Measurements from ENCODE around the gene METTL22. TPM values are rescaled to one million over a fixed set of nuclear protein-coding genes. Genes with fewer than 3 reads are reported as not detected.

Gene METTL22
- total RNA-seq, 1 experiment from 2014 or later, result 39.8 TPM

GRCh38 chr16:8668113-8668512 lies 46.6 kb downstream of the METTL22 start:
- no TSS peak for BruUV-seq (replicated peaks)
- no peak for DNase-seq
- H3K9me3 ChIP-seq, result no peaks in the 10 kb centered on the region
- ChIA-PET POLR2A (no interaction called here), CTCF (interaction anchor here (0.5 kb wide), 1 partner anchor 16 kb away, joined by 3 read pairs; no protein-coding TSS in a partner anchor)
- no peaks in the 10 kb centered on the region for H3K9me3 Mint-ChIP-seq (ENCODE audit: unreplicated experiment)
- no peaks in the 10 kb centered on the region for H3K36me3 Mint-ChIP-seq (ENCODE audit: insufficient read depth, unreplicated experiment)
- no peaks in the 10 kb centered on the region for H3K4me1 ChIP-seq
- no peaks in the 10 kb centered on the region for H3K4me1 Mint-ChIP-seq (ENCODE audit: low read depth, unreplicated experiment)
- H3K27me3 ChIP-seq (replicated peaks; ENCODE audit: control insufficient read depth, insufficient read depth, low read length), result no peaks in the 10 kb centered on the region
- H3K27me3 Mint-ChIP-seq (ENCODE audit: insufficient read depth, unreplicated experiment), result no peaks in the 10 kb centered on the region
- H3K27ac Mint-ChIP-seq (ENCODE audit: unreplicated experiment), result no peak overlapping the region
- H3K4me3 ChIP-seq (ENCODE audit: low read depth, low read length), result no peak overlapping the region
- H3K36me3 ChIP-seq (ENCODE audit: control insufficient read depth, insufficient read depth, low read length), result no peaks in the 10 kb centered on the region
- intact Hi-C loops (cut with micrococcal nuclease; ENCODE audit: unreplicated experiment), result no loop called here
- no peak for TF ChIP-seq CTCF (IDR thresholded peaks at IDR 0.05; ENCODE audit: insufficient read depth in 1 of 2, low read depth in 1 of 2, low read length in 1 of 2, severe bottlenecking in 1 of 2, unreplicated experiment in 1 of 2)
- H3K4me3 Mint-ChIP-seq (ENCODE audit: unreplicated experiment), result no peak overlapping the region

- no peaks in the 10 kb centered on the region for H3K9me3 ChIP-seq
- no peak for DNase-seq
- no peaks in the 10 kb centered on the region for H3K4me1 Mint-ChIP-seq (ENCODE audit: low read depth, unreplicated experiment)
- no peaks in the 10 kb centered on the region for H3K36me3 ChIP-seq (ENCODE audit: control insufficient read depth, insufficient read depth, low read length)
- H3K36me3 Mint-ChIP-seq (ENCODE audit: insufficient read depth, unreplicated experiment), result peaks cover 2% of the 10 kb centered on the region
- no TSS peak for BruUV-seq (replicated peaks)
- ChIA-PET POLR2A (no interaction called here), CTCF (no interaction called here)
- intact Hi-C loops (cut with micrococcal nuclease; ENCODE audit: unreplicated experiment), result no loop called here
- H3K27me3 ChIP-seq (replicated peaks; ENCODE audit: control insufficient read depth, insufficient read depth, low read length), result no peaks in the 10 kb centered on the region
- H3K27ac Mint-ChIP-seq (ENCODE audit: unreplicated experiment), result no peak overlapping the region
- H3K9me3 Mint-ChIP-seq (ENCODE audit: unreplicated experiment), result no peaks in the 10 kb centered on the region
- H3K4me1 ChIP-seq, result peaks cover 5% of the 10 kb centered on the region; the same call in 1 of the 2 replicates
- H3K4me3 ChIP-seq (ENCODE audit: low read depth, low read length), result no peak overlapping the region
- TF ChIP-seq CTCF (IDR thresholded peaks at IDR 0.05; ENCODE audit: insufficient read depth in 1 of 2, low read depth in 1 of 2, low read length in 1 of 2, severe bottlenecking in 1 of 2, unreplicated experiment in 1 of 2), result no peak
- no peaks in the 10 kb centered on the region for H3K27me3 Mint-ChIP-seq (ENCODE audit: insufficient read depth, unreplicated experiment)
- no peak overlapping the region for H3K4me3 Mint-ChIP-seq (ENCODE audit: unreplicated experiment)
These were observed 48.0 kb downstream of the METTL22 start for GRCh38 chr16:8669481-8669880.

GRCh38 chr16:8670014-8670560 lies 48.6 kb downstream of the METTL22 start:
- TF ChIP-seq CTCF (IDR thresholded peaks at IDR 0.05; ENCODE audit: insufficient read depth in 1 of 2, low read depth in 1 of 2, low read length in 1 of 2, severe bottlenecking in 1 of 2, unreplicated experiment in 1 of 2), result no peak
- ChIA-PET POLR2A (no interaction called here), CTCF (no interaction called here)
- no peaks in the 10 kb centered on the region for H3K9me3 ChIP-seq
- no peaks in the 10 kb centered on the region for H3K36me3 ChIP-seq (ENCODE audit: control insufficient read depth, insufficient read depth, low read length)
- no peak overlapping the region for H3K27ac Mint-ChIP-seq (ENCODE audit: unreplicated experiment)
- BruUV-seq (replicated peaks), result no TSS peak
- no peak overlapping the region for H3K4me3 ChIP-seq (ENCODE audit: low read depth, low read length)
- peaks cover 5% of the 10 kb centered on the region; the same call in 1 of the 2 replicates for H3K4me1 ChIP-seq
- no peak for DNase-seq
- H3K9me3 Mint-ChIP-seq (ENCODE audit: unreplicated experiment), result no peaks in the 10 kb centered on the region
- no peaks in the 10 kb centered on the region for H3K27me3 Mint-ChIP-seq (ENCODE audit: insufficient read depth, unreplicated experiment)
- H3K4me3 Mint-ChIP-seq (ENCODE audit: unreplicated experiment), result no peak overlapping the region
- H3K36me3 Mint-ChIP-seq (ENCODE audit: insufficient read depth, unreplicated experiment), result peaks cover 8% of the 10 kb centered on the region
- intact Hi-C loops (cut with micrococcal nuclease; ENCODE audit: unreplicated experiment), result no loop called here
- H3K27me3 ChIP-seq (replicated peaks; ENCODE audit: control insufficient read depth, insufficient read depth, low read length), result no peaks in the 10 kb centered on the region
- no peaks in the 10 kb centered on the region for H3K4me1 Mint-ChIP-seq (ENCODE audit: low read depth, unreplicated experiment)

All from Caco-2 (cell line).